Vagina (tissue), 2 donors: ENCODE data around the gene DACH1.

Experiments
- CTCF ChIP-seq, 3 experiments: fragments of 450-650 bp in 2 of 3; fragments of 200-600 bp in 1 of 3; sonication (generic) in 1 of 3; IDR thresholded peaks; one replicate each; pipeline ENCODE4 v1.5.1; 2017 to 2019; ENCODE audit warnings: antibody characterized with exemption in 3 of 3, mild to moderate bottlenecking in 2 of 3, moderate library complexity in 2 of 3
- POLR2A ChIP-seq, 2 donors: fragments of 450-650 bp; IDR thresholded peaks; one replicate each; pipeline ENCODE4 v1.6.1; 2017; ENCODE audit warnings: antibody characterized with exemption in 2 of 2, mild to moderate bottlenecking in 2 of 2, moderate library complexity in 2 of 2

GRCh38 chr13:71681901-71682613 lies 184.9 kb downstream of the DACH1 start:
- TF ChIP-seq CTCF (IDR thresholded peaks at IDR 0.05) (no peak), POLR2A (IDR thresholded peaks at IDR 0.05) (no peak)
